ENCODE measurements around the gene ACAA1. TPM values are rescaled to one million over a fixed set of nuclear protein-coding genes. Genes with fewer than 3 reads are reported as not detected.

ACAA1 gene
- total RNA-seq, 2 experiments from 2014 or later = 13.3 to 50.3 TPM

GRCh38 chr3:38120693-38121450 lies 16.1 kb downstream of the ACAA1 start:
- no peak overlapping the region for H3K27ac ChIP-seq (ENCODE audit: low read depth, low read length, poor library complexity, severe bottlenecking)
- no peaks in the 10 kb centered on the region for H4K20me1 ChIP-seq (ENCODE audit: insufficient read depth, low read length)
- no peaks in the 10 kb centered on the region for H3K9me2 ChIP-seq (ENCODE audit: insufficient read depth, low read length)
- no peak overlapping the region for H2AFZ ChIP-seq (ENCODE audit: low read length)
- H3K4me2 ChIP-seq (ENCODE audit: low read length) = no peak overlapping the region
- CTCF ChIA-PET (ENCODE audit: unreplicated experiment) = no interaction called here
- peaks cover 43% of the 10 kb centered on the region for H3K36me3 ChIP-seq (ENCODE audit: insufficient read depth, low read length)
- no peaks in the 10 kb centered on the region for H3K4me1 ChIP-seq (ENCODE audit: insufficient read depth, low read length, poor library complexity, severe bottlenecking)
- POLR2A ChIA-PET = interaction anchor here (0.8 kb wide), 1 partner anchor 17 kb away, joined by 3 read pairs; no protein-coding TSS in a partner anchor
- TF ChIP-seq CTCF (conservative IDR thresholded peaks at IDR 0.05; ENCODE audit: low read length) (no peak), EZH2phosphoT487 (IDR thresholded peaks at IDR 0.05; ENCODE audit: borderline replicate concordance, low read depth, low read length) (no peak)
- H3K79me2 ChIP-seq (ENCODE audit: insufficient read depth, low read depth, low read length) = no peaks in the 10 kb centered on the region
- no peak overlapping the region for H3K4me3 ChIP-seq (ENCODE audit: low read depth, low read length, poor library complexity, severe bottlenecking)
- intact Hi-C loops (cut with micrococcal nuclease; ENCODE audit: unreplicated experiment) = no loop called here
- no TSS peak for BruUV-seq (replicated peaks)
- H3K9me3 ChIP-seq (ENCODE audit: low read length) = no peaks in the 10 kb centered on the region
- no peak for DNase-seq (ENCODE audit: low spot score)

GRCh38 chr3:38119821-38120692 lies 16.9 kb downstream of the ACAA1 start:
- H3K27ac ChIP-seq (ENCODE audit: low read depth, low read length, poor library complexity, severe bottlenecking) = no peak overlapping the region
- no peaks in the 10 kb centered on the region for H3K4me1 ChIP-seq (ENCODE audit: insufficient read depth, low read length, poor library complexity, severe bottlenecking)
- H2AFZ ChIP-seq (ENCODE audit: low read length) = no peak overlapping the region
- ChIA-PET POLR2A (interaction anchor here (1.2 kb wide), 1 partner anchor 43 kb away, joined by 3 read pairs; no protein-coding TSS in a partner anchor), CTCF (ENCODE audit: unreplicated experiment) (no interaction called here)
- intact Hi-C loops (cut with micrococcal nuclease; ENCODE audit: unreplicated experiment) = loop anchor here (5.0 kb wide), 1 partner anchor 227 kb away; the partner anchor contains the start of gene XYLB
- peaks cover 35% of the 10 kb centered on the region for H3K36me3 ChIP-seq (ENCODE audit: insufficient read depth, low read length)
- H3K9me3 ChIP-seq (ENCODE audit: low read length) = no peaks in the 10 kb centered on the region
- H4K20me1 ChIP-seq (ENCODE audit: insufficient read depth, low read length) = no peaks in the 10 kb centered on the region; the same call in 1 of the 2 replicates
- no peak overlapping the region for H3K4me3 ChIP-seq (ENCODE audit: low read depth, low read length, poor library complexity, severe bottlenecking)
- BruUV-seq (replicated peaks) = no TSS peak
- DNase-seq (ENCODE audit: low spot score) = no peak
- H3K4me2 ChIP-seq (ENCODE audit: low read length) = no peak overlapping the region
- no peaks in the 10 kb centered on the region for H3K9me2 ChIP-seq (ENCODE audit: insufficient read depth, low read length)
- H3K79me2 ChIP-seq (ENCODE audit: insufficient read depth, low read depth, low read length) = no peaks in the 10 kb centered on the region
- TF ChIP-seq CTCF (conservative IDR thresholded peaks at IDR 0.05; ENCODE audit: low read length) (no peak), EZH2phosphoT487 (IDR thresholded peaks at IDR 0.05; ENCODE audit: borderline replicate concordance, low read depth, low read length) (no peak)

All from OCI-LY7 (cell line).